GM23338 (cell line): ENCODE measurements around the gene BLOC1S3. TPM values are rescaled to one million over a fixed set of nuclear protein-coding genes. Genes with fewer than 3 reads are reported as not detected.

Source experiments
- ATAC-seq: fragments of 200-7000 bp; cut with Tn5 transposase; 3 replicates; pipeline ENCODE4 v1.9.1; 2020
- DNase-seq: peaks from one replicate; pipeline ENCODE4 v3.0.0-alpha.2; 2015; ENCODE audit warnings: low spot score
- H2AFZ ChIP-seq: fragments of 200-600 bp; sonication (generic); 2 replicates; pipeline ENCODE4 v1.8.0; 2016; ENCODE audit warnings: antibody characterized with exemption, mild to moderate bottlenecking, moderate library complexity
- H3F3A ChIP-seq: fragments of 200-600 bp; sonication (generic); replicated peaks from 2 replicates; pipeline ENCODE4 v1.8.0; 2017; ENCODE audit warnings: antibody characterized with exemption, mixed run types, low read depth
- H3K27ac ChIP-seq: fragments of 200-600 bp; sonication (generic); 2 replicates; pipeline ENCODE4 v1.6.1; 2016; ENCODE audit warnings: low read depth
- H3K27me3 ChIP-seq: fragments of 200-600 bp; sonication (generic); 2 replicates; pipeline ENCODE4 v1.8.0; 2016; ENCODE audit warnings: mild to moderate bottlenecking, mixed run types, moderate library complexity; ENCODE audit not compliant: insufficient read depth
- H3K36me3 ChIP-seq: fragments of 200-600 bp; sonication (generic); 2 replicates; pipeline ENCODE4 v1.8.0; 2016; ENCODE audit warnings: mild to moderate bottlenecking; ENCODE audit not compliant: insufficient read depth
- H3K4me1 ChIP-seq: fragments of 200-600 bp; sonication (generic); 2 replicates; pipeline ENCODE4 v1.8.0; 2016; ENCODE audit warnings: mild to moderate bottlenecking, moderate library complexity; ENCODE audit not compliant: insufficient read depth
- H3K4me2 ChIP-seq: fragments of 200-600 bp; sonication (generic); 2 replicates; pipeline ENCODE4 v1.7.1; 2017; ENCODE audit warnings: mixed run types
- H3K4me3 ChIP-seq: fragments of 200-600 bp; sonication (generic); 2 replicates; pipeline ENCODE4 v1.6.1; 2016; ENCODE audit warnings: mixed run types
- H3K79me2 ChIP-seq: fragments of 200-600 bp; sonication (generic); replicated peaks from 2 replicates; pipeline ENCODE4 v1.8.0; 2017; ENCODE audit warnings: mild to moderate bottlenecking; ENCODE audit not compliant: insufficient read depth
- H3K9me2 ChIP-seq: fragments of 200-600 bp; sonication (generic); 2 replicates; pipeline ENCODE4 v1.8.0; 2017; ENCODE audit not compliant: insufficient read depth
- H4K20me1 ChIP-seq: fragments of 200-600 bp; sonication (generic); replicated peaks from 2 replicates; pipeline ENCODE4 v1.8.0; 2017; ENCODE audit warnings: mild to moderate bottlenecking; ENCODE audit not compliant: insufficient read depth
- H3K27ac Mint-ChIP-seq: 2 replicates; pipeline ENCODE4 v1.8.0; 2020; ENCODE audit warnings: inconsistent platforms, mild to moderate bottlenecking, moderate library complexity, mixed read lengths
- H3K27me3 Mint-ChIP-seq: 3 replicates; pipeline ENCODE4 v1.8.0; 2022; ENCODE audit warnings: low read depth, mild to moderate bottlenecking, moderate library complexity, mixed read lengths, inconsistent platforms; ENCODE audit not compliant: insufficient read depth, poor library complexity
- H3K36me3 Mint-ChIP-seq: 3 replicates; pipeline ENCODE4 v1.8.0; 2021; ENCODE audit warnings: low read depth, mild to moderate bottlenecking, inconsistent platforms, moderate library complexity, mixed read lengths
- H3K4me1 Mint-ChIP-seq: 3 replicates; pipeline ENCODE4 v1.8.0; 2020; ENCODE audit warnings: mild to moderate bottlenecking, inconsistent platforms, mixed read lengths
- H3K4me3 Mint-ChIP-seq: 3 replicates; pipeline ENCODE4 v1.8.0; 2021; ENCODE audit warnings: moderate library complexity, mild to moderate bottlenecking, inconsistent platforms, mixed read lengths
- H3K9me3 Mint-ChIP-seq: 3 replicates; pipeline ENCODE4 v1.8.0; 2020; ENCODE audit warnings: moderate library complexity, mild to moderate bottlenecking, inconsistent platforms, mixed read lengths
- CREB1 ChIP-seq: fragments of 250-450 bp; sonication (Bioruptor Pico); IDR thresholded peaks from 2 replicates; pipeline ENCODE4 v1.5.0; 2020; ENCODE audit warnings: low read depth, mild to moderate bottlenecking, moderate library complexity
- ETS1 ChIP-seq: IDR thresholded peaks from 2 replicates; pipeline ENCODE4 v1.6.1; 2016; ENCODE audit warnings: antibody characterized with exemption
- EZH2 ChIP-seq: fragments of 200-600 bp; sonication (generic); IDR thresholded peaks from one replicate; pipeline ENCODE4 v1.8.0; 2017; ENCODE audit warnings: antibody characterized with exemption, mild to moderate bottlenecking, low read depth; ENCODE audit not compliant: unreplicated experiment
- EZH2phosphoT487 ChIP-seq: fragments of 200-600 bp; sonication (generic); IDR thresholded peaks from one replicate; pipeline ENCODE4 v1.8.1; 2018; ENCODE audit warnings: antibody characterized with exemption; ENCODE audit not compliant: unreplicated experiment
- JUNB ChIP-seq: IDR thresholded peaks from one replicate; pipeline ENCODE4 v1.6.1; 2016; ENCODE audit warnings: antibody characterized with exemption; ENCODE audit not compliant: unreplicated experiment
- NANOG ChIP-seq: IDR thresholded peaks from 2 replicates; pipeline ENCODE4 v1.6.1; 2016; ENCODE audit warnings: antibody characterized with exemption, borderline replicate concordance
- POLR2AphosphoS5 ChIP-seq: IDR thresholded peaks from 2 replicates; pipeline ENCODE4 v1.6.1; 2016; ENCODE audit warnings: antibody characterized with exemption, low read depth
- REST ChIP-seq: IDR thresholded peaks from one replicate; pipeline ENCODE4 v1.6.1; 2018; ENCODE audit warnings: antibody characterized with exemption; ENCODE audit not compliant: unreplicated experiment
- STAT1 ChIP-seq: IDR thresholded peaks from one replicate; pipeline ENCODE4 v1.6.1; 2016; ENCODE audit warnings: antibody characterized with exemption; ENCODE audit not compliant: unreplicated experiment
- ZNF114 ChIP-seq: fragments of 250-450 bp; sonication (Bioruptor Pico); IDR thresholded peaks from 2 replicates; pipeline ENCODE4 v1.5.0; 2020; ENCODE audit warnings: mild to moderate bottlenecking, moderate library complexity
- ZNF331 ChIP-seq: fragments of 250-450 bp; sonication (Bioruptor Pico); IDR thresholded peaks from 2 replicates; pipeline ENCODE4 v1.5.0; 2020; ENCODE audit warnings: low read depth, mild to moderate bottlenecking, moderate library complexity
- ZNF462 ChIP-seq: fragments of 250-450 bp; sonication (Bioruptor Pico); IDR thresholded peaks from 2 replicates; pipeline ENCODE4 v1.5.0; 2020; ENCODE audit warnings: mild to moderate bottlenecking, moderate library complexity
- polyA plus RNA-seq: library from polyadenylated mRNA; unstranded; fragments of >200 nt; fragmentation: Nextera tagmentation; extraction: Ambion mirVana; gene quantifications from 2 replicates; pipeline ENCODE4 v1.2.1, GENCODE V29; 2016
- total RNA-seq: library from RNA; depleted of rRNA; stranded (reverse); fragments of >200 nt; shearing (Covaris generic); gene quantifications from 2 replicates; pipeline ENCODE4 v1.2.3, GENCODE V29; 2014
- TF ChIP-seq, protein P1 (sequence below), 2 experiments: fragments of 200-600 bp in 1 of 2; sonication (generic) in 1 of 2; conservative IDR thresholded peaks; 2 replicates each; pipeline versions ENCODE4 v1.5.1 to v1.6.1; 2016 to 2017; ENCODE audit warnings: antibody characterized with exemption in 2 of 2, low read depth in 2 of 2, mild to moderate bottlenecking in 2 of 2, moderate library complexity in 1 of 2

BLOC1S3 gene
- total and polyA plus RNA-seq, 2 experiments from 2014 or later: 2.5 to 15.9 TPM

GRCh38 chr19:45172173-45172572 is 6.4 kb upstream of the BLOC1S3 start:
- 0 out of 2 replicates have a peak, but pooled peaks cover under 1% of the 10 kb centered on the region for H3K4me1 ChIP-seq
- H3K4me3 ChIP-seq: no peak overlapping the region
- peaks cover 1% of the 10 kb centered on the region for H3K79me2 ChIP-seq
- H3K27ac ChIP-seq: no peak overlapping the region
- H3K4me1 Mint-ChIP-seq: peaks cover under 1% of the 10 kb centered on the region; the same call in 2 of the 3 replicates
- no peak overlapping the region for H3K27ac Mint-ChIP-seq
- no peaks in the 10 kb centered on the region for H3K27me3 ChIP-seq
- DNase-seq (no peak), ATAC-seq (no peak)
- TF ChIP-seq POLR2AphosphoS5: no peak
- no peak for TF ChIP-seq EZH2
- TF ChIP-seq NANOG: no peak
- TF ChIP-seq, protein P1, sequence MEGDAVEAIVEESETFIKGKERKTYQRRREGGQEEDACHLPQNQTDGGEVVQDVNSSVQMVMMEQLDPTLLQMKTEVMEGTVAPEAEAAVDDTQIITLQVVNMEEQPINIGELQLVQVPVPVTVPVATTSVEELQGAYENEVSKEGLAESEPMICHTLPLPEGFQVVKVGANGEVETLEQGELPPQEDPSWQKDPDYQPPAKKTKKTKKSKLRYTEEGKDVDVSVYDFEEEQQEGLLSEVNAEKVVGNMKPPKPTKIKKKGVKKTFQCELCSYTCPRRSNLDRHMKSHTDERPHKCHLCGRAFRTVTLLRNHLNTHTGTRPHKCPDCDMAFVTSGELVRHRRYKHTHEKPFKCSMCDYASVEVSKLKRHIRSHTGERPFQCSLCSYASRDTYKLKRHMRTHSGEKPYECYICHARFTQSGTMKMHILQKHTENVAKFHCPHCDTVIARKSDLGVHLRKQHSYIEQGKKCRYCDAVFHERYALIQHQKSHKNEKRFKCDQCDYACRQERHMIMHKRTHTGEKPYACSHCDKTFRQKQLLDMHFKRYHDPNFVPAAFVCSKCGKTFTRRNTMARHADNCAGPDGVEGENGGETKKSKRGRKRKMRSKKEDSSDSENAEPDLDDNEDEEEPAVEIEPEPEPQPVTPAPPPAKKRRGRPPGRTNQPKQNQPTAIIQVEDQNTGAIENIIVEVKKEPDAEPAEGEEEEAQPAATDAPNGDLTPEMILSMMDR (conservative IDR thresholded peaks at IDR 0.05; ENCODE audit: low read depth in 2 of 2): no peak
- no peak for TF ChIP-seq CREB1
- no peak for TF ChIP-seq JUNB
- TF ChIP-seq EZH2phosphoT487: no peak
- TF ChIP-seq REST: no peak
- TF ChIP-seq ZNF114: no peak
- TF ChIP-seq ZNF331 (CRISPR knock-in tag): no peak
- no peak for TF ChIP-seq STAT1
- TF ChIP-seq ETS1: no peak
- no peak for TF ChIP-seq ZNF462 (CRISPR knock-in tag)
- H3K36me3 ChIP-seq: no peaks in the 10 kb centered on the region
- H4K20me1 ChIP-seq: no peaks in the 10 kb centered on the region; the same call in 1 of the 2 replicates
- H3F3A ChIP-seq: no peaks in the 10 kb centered on the region
- H3K9me2 ChIP-seq: no peaks in the 10 kb centered on the region
- H3K36me3 Mint-ChIP-seq: no peaks in the 10 kb centered on the region; the same call in 2 of the 3 replicates
- H2AFZ ChIP-seq: no peak overlapping the region
- peaks cover 6% of the 10 kb centered on the region for H3K27me3 Mint-ChIP-seq
- no peak overlapping the region for H3K4me3 Mint-ChIP-seq
- no peak overlapping the region for H3K4me2 ChIP-seq
- H3K9me3 Mint-ChIP-seq: no peaks in the 10 kb centered on the region
